Measurements from ENCODE around the gene CREBBP. TPM values are rescaled to one million over a fixed set of nuclear protein-coding genes. Genes with fewer than 3 reads are reported as not detected.

The CREBBP gene
- polyA plus RNA-seq, 1 donor (not counting 4 experiments of a cell fraction or from before 2014, with no cell fraction given) = 5.0 TPM

DNA sequence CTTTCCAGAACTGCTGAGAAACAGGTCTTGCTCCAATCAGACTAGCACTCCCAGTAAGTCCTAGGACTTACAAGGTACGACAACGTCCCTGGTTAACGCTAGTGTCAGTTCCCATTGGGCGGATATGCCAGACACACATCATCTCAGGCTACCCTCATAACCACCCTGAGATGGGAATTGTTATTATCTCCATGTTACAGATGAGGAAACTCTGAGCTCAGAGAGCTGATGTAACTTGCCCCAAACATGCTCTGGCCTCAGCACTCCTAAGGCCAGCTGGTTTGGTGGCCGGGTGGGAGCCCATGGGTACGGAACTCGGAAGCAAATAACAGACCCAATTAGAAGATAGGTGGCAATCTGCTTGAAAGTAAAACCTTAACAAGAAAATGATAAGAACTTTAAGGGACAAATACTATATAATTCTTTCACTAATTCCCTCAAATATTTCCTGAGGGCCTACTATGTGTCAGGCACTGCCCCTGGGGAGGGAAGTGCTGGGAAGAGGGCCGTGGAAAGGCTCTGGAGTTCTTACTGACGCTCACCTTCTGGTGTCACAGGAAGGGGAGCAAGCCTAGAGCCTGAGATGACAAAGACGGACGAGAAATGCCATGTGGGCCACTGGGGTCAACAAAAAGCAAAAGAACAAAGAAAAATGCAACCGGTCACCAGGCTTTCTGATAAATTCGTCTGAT is 6.9 kb downstream of the CREBBP start:
- Histone ChIP-seq H3K4me2 (ENCODE audit: control insufficient read depth, extremely low read depth, insufficient read depth, low read depth, low read length) (no peak overlapping the region), H3K27me3 (ENCODE audit: control insufficient read depth, extremely low read depth, insufficient read depth, low read length) (no peaks in the 10 kb centered on the region), H3K9me3 (ENCODE audit: control insufficient read depth, low read depth, low read length) (no peaks in the 10 kb centered on the region), H4K20me1 (ENCODE audit: control insufficient read depth, extremely low read depth, insufficient read depth, low read length) (peaks cover 54% of the 10 kb centered on the region), H3K4me3 (ENCODE audit: control insufficient read depth in 2 of 3, extremely low read depth in 1 of 3, insufficient read depth in 2 of 3, low read depth in 1 of 3, low read length in 3 of 3) (no peak overlapping the region), H3K4me1 (ENCODE audit: control insufficient read depth, extremely low read depth, insufficient read depth, low read length) (peaks cover 25% of the 10 kb centered on the region), H3K27ac (ENCODE audit: control insufficient read depth, insufficient read depth, low read length) (no peak overlapping the region), H3K9ac (ENCODE audit: control insufficient read depth, extremely low read depth, insufficient read depth, low read length) (no peak overlapping the region), H3K9me1 (ENCODE audit: control insufficient read depth, extremely low read depth, insufficient read depth, low read length) (peaks cover 17% of the 10 kb centered on the region), H3K79me2 (ENCODE audit: control insufficient read depth, insufficient read depth, low read length) (peaks cover 98% of the 10 kb centered on the region), H3K36me3 (ENCODE audit: control insufficient read depth in 2 of 2, extremely low read depth in 1 of 2, insufficient read depth in 2 of 2, low read length in 2 of 2) (peaks cover 0 to 4% of the 10 kb centered on the region in 2 experiments), H2AFZ (ENCODE audit: control insufficient read depth, low read length) (no peak overlapping the region)
- dilution Hi-C loops (cut with MboI; ENCODE audit: extremely low pct_ligation_motif_present, low sequenced_read_pairs) = no loop called here
- FAIRE-seq = no peak
- no peak for TF ChIP-seq EZH2 (IDR thresholded peaks at IDR 0.05; ENCODE audit: low read length)
- TF ChIP-seq, protein P1, sequence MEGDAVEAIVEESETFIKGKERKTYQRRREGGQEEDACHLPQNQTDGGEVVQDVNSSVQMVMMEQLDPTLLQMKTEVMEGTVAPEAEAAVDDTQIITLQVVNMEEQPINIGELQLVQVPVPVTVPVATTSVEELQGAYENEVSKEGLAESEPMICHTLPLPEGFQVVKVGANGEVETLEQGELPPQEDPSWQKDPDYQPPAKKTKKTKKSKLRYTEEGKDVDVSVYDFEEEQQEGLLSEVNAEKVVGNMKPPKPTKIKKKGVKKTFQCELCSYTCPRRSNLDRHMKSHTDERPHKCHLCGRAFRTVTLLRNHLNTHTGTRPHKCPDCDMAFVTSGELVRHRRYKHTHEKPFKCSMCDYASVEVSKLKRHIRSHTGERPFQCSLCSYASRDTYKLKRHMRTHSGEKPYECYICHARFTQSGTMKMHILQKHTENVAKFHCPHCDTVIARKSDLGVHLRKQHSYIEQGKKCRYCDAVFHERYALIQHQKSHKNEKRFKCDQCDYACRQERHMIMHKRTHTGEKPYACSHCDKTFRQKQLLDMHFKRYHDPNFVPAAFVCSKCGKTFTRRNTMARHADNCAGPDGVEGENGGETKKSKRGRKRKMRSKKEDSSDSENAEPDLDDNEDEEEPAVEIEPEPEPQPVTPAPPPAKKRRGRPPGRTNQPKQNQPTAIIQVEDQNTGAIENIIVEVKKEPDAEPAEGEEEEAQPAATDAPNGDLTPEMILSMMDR (optimal IDR thresholded peaks at IDR 0.05 in 1 of 3, IDR thresholded peaks at IDR 0.05 in 1 of 3, conservative IDR thresholded peaks at IDR 0.05 in 1 of 3; ENCODE audit: extremely low read depth in 1 of 3, insufficient read depth in 2 of 3, low read length in 3 of 3) = no peak
- DNase-seq (ENCODE audit: low read depth, low spot score) = no peak

DNA sequence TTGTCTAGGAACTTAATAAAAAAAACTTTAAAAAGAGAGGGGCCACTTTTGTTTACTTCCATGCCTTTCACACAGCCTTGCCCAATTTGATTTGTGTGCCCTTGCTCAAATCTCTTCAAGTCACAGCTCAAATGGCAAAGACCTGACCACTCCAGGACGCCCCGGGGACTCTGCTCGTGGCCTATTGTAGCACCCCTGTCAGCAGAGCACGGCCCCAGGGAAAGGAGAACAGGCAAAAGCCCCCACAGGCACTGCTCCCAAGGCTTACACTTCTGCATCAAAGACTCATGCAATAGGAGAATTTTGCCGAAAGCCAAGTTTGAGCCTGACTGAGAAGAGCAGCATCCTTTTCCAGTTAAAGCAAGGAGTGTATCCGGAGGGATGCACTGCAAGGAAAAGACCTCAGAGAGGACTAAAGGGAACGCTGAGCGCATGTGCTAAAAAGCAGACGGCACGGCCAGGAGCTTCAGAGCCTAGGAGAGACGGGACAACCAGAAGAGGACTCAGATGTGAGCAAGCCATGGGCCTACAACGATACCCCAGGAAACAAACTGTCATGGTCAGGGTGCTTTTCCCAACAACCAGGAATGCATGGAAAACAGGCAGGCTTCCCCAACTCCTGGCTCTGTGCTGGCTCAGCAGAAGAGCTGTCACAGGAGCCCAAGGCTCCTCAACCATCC is 8.2 kb downstream of the CREBBP start:
- Histone ChIP-seq H3K9me3 (ENCODE audit: control insufficient read depth, low read depth, low read length) (no peaks in the 10 kb centered on the region), H3K36me3 (ENCODE audit: control insufficient read depth in 2 of 2, extremely low read depth in 1 of 2, insufficient read depth in 2 of 2, low read length in 2 of 2) (no peaks in the 10 kb centered on the region), H3K9ac (ENCODE audit: control insufficient read depth, extremely low read depth, insufficient read depth, low read length) (no peak overlapping the region), H3K9me1 (ENCODE audit: control insufficient read depth, extremely low read depth, insufficient read depth, low read length) (peaks cover 17% of the 10 kb centered on the region), H3K4me1 (ENCODE audit: control insufficient read depth, extremely low read depth, insufficient read depth, low read length) (peaks cover 16% of the 10 kb centered on the region), H3K4me3 (ENCODE audit: control insufficient read depth in 2 of 3, extremely low read depth in 1 of 3, insufficient read depth in 2 of 3, low read depth in 1 of 3, low read length in 3 of 3) (no peak overlapping the region), H3K4me2 (ENCODE audit: control insufficient read depth, extremely low read depth, insufficient read depth, low read depth, low read length) (no peak overlapping the region), H4K20me1 (ENCODE audit: control insufficient read depth, extremely low read depth, insufficient read depth, low read length) (peaks cover 54% of the 10 kb centered on the region), H2AFZ (ENCODE audit: control insufficient read depth, low read length) (no peak overlapping the region), H3K79me2 (ENCODE audit: control insufficient read depth, insufficient read depth, low read length) (peaks cover 98% of the 10 kb centered on the region), H3K27ac (ENCODE audit: control insufficient read depth, insufficient read depth, low read length) (no peak overlapping the region), H3K27me3 (ENCODE audit: control insufficient read depth, extremely low read depth, insufficient read depth, low read length) (no peaks in the 10 kb centered on the region)
- TF ChIP-seq EZH2 (IDR thresholded peaks at IDR 0.05; ENCODE audit: low read length) = no peak
- TF ChIP-seq, protein P1 (optimal IDR thresholded peaks at IDR 0.05 in 1 of 3, IDR thresholded peaks at IDR 0.05 in 1 of 3, conservative IDR thresholded peaks at IDR 0.05 in 1 of 3; ENCODE audit: extremely low read depth in 1 of 3, insufficient read depth in 2 of 3, low read length in 3 of 3) = no peak
- DNase-seq (ENCODE audit: low read depth, low spot score) (no peak), FAIRE-seq (no peak)
- dilution Hi-C loops (cut with MboI; ENCODE audit: extremely low pct_ligation_motif_present, low sequenced_read_pairs) = no loop called here
